Suprapubic skin (tissue), 3 donors: ENCODE results near the gene HCK.

Experiments
- CTCF ChIP-seq, 2 donors: fragments of 200-600 bp in 1 of 2; fragments of 450-650 bp in 1 of 2; sonication (generic) in 1 of 2; IDR thresholded peaks; one replicate each; pipeline ENCODE4 v1.5.1; 2016 to 2019; ENCODE audit warnings: antibody characterized with exemption in 2 of 2, mild to moderate bottlenecking in 1 of 2, moderate library complexity in 1 of 2
- POLR2AphosphoS5 ChIP-seq, 3 donors: sonication (generic); formaldehyde crosslinking; IDR thresholded peaks; one replicate each; pipeline ENCODE4 v1.6.1; 2017; ENCODE audit warnings: antibody characterized with exemption in 3 of 3

- no peak for TF ChIP-seq CTCF (IDR thresholded peaks at IDR 0.05)
- TF ChIP-seq POLR2AphosphoS5 (IDR thresholded peaks at IDR 0.05), result no peak
These were observed 60.8 kb downstream of the HCK start for GRCh38 chr20:32112841-32113240.
